GM23338 (cell line): ENCODE measurements around the gene SFI1. TPM values are rescaled to one million over a fixed set of nuclear protein-coding genes. Genes with fewer than 3 reads are reported as not detected.

ENCODE experiments used
- ATAC-seq: fragments of 200-7000 bp; cut with Tn5 transposase; 3 replicates; pipeline ENCODE4 v1.9.1; 2020
- DNase-seq: peaks from one replicate; pipeline ENCODE4 v3.0.0-alpha.2; 2015; ENCODE audit warnings: low spot score
- H2AFZ ChIP-seq: fragments of 200-600 bp; sonication (generic); 2 replicates; pipeline ENCODE4 v1.8.0; 2016; ENCODE audit warnings: antibody characterized with exemption, mild to moderate bottlenecking, moderate library complexity
- H3F3A ChIP-seq: fragments of 200-600 bp; sonication (generic); replicated peaks from 2 replicates; pipeline ENCODE4 v1.8.0; 2017; ENCODE audit warnings: antibody characterized with exemption, mixed run types, low read depth
- H3K27ac ChIP-seq: fragments of 200-600 bp; sonication (generic); 2 replicates; pipeline ENCODE4 v1.6.1; 2016; ENCODE audit warnings: low read depth
- H3K27me3 ChIP-seq: fragments of 200-600 bp; sonication (generic); 2 replicates; pipeline ENCODE4 v1.8.0; 2016; ENCODE audit warnings: mild to moderate bottlenecking, mixed run types, moderate library complexity; ENCODE audit not compliant: insufficient read depth
- H3K36me3 ChIP-seq: fragments of 200-600 bp; sonication (generic); 2 replicates; pipeline ENCODE4 v1.8.0; 2016; ENCODE audit warnings: mild to moderate bottlenecking; ENCODE audit not compliant: insufficient read depth
- H3K4me1 ChIP-seq: fragments of 200-600 bp; sonication (generic); 2 replicates; pipeline ENCODE4 v1.8.0; 2016; ENCODE audit warnings: mild to moderate bottlenecking, moderate library complexity; ENCODE audit not compliant: insufficient read depth
- H3K4me2 ChIP-seq: fragments of 200-600 bp; sonication (generic); 2 replicates; pipeline ENCODE4 v1.7.1; 2017; ENCODE audit warnings: mixed run types
- H3K4me3 ChIP-seq: fragments of 200-600 bp; sonication (generic); 2 replicates; pipeline ENCODE4 v1.6.1; 2016; ENCODE audit warnings: mixed run types
- H3K79me2 ChIP-seq: fragments of 200-600 bp; sonication (generic); replicated peaks from 2 replicates; pipeline ENCODE4 v1.8.0; 2017; ENCODE audit warnings: mild to moderate bottlenecking; ENCODE audit not compliant: insufficient read depth
- H3K9me2 ChIP-seq: fragments of 200-600 bp; sonication (generic); 2 replicates; pipeline ENCODE4 v1.8.0; 2017; ENCODE audit not compliant: insufficient read depth
- H4K20me1 ChIP-seq: fragments of 200-600 bp; sonication (generic); replicated peaks from 2 replicates; pipeline ENCODE4 v1.8.0; 2017; ENCODE audit warnings: mild to moderate bottlenecking; ENCODE audit not compliant: insufficient read depth
- H3K27ac Mint-ChIP-seq: 2 replicates; pipeline ENCODE4 v1.8.0; 2020; ENCODE audit warnings: inconsistent platforms, mild to moderate bottlenecking, moderate library complexity, mixed read lengths
- H3K27me3 Mint-ChIP-seq: 3 replicates; pipeline ENCODE4 v1.8.0; 2022; ENCODE audit warnings: low read depth, mild to moderate bottlenecking, moderate library complexity, mixed read lengths, inconsistent platforms; ENCODE audit not compliant: insufficient read depth, poor library complexity
- H3K36me3 Mint-ChIP-seq: 3 replicates; pipeline ENCODE4 v1.8.0; 2021; ENCODE audit warnings: low read depth, mild to moderate bottlenecking, inconsistent platforms, moderate library complexity, mixed read lengths
- H3K4me1 Mint-ChIP-seq: 3 replicates; pipeline ENCODE4 v1.8.0; 2020; ENCODE audit warnings: mild to moderate bottlenecking, inconsistent platforms, mixed read lengths
- H3K4me3 Mint-ChIP-seq: 3 replicates; pipeline ENCODE4 v1.8.0; 2021; ENCODE audit warnings: moderate library complexity, mild to moderate bottlenecking, inconsistent platforms, mixed read lengths
- H3K9me3 Mint-ChIP-seq: 3 replicates; pipeline ENCODE4 v1.8.0; 2020; ENCODE audit warnings: moderate library complexity, mild to moderate bottlenecking, inconsistent platforms, mixed read lengths
- CREB1 ChIP-seq: fragments of 250-450 bp; sonication (Bioruptor Pico); IDR thresholded peaks from 2 replicates; pipeline ENCODE4 v1.5.0; 2020; ENCODE audit warnings: low read depth, mild to moderate bottlenecking, moderate library complexity
- CTCF ChIP-seq, 2 experiments: fragments of 200-600 bp in 1 of 2; sonication (generic) in 1 of 2; conservative IDR thresholded peaks; 2 replicates each; pipeline versions ENCODE4 v1.5.1 to v1.6.1; 2016 to 2017; ENCODE audit warnings: antibody characterized with exemption in 2 of 2, low read depth in 2 of 2, mild to moderate bottlenecking in 2 of 2, moderate library complexity in 1 of 2
- EZH2 ChIP-seq: fragments of 200-600 bp; sonication (generic); IDR thresholded peaks from one replicate; pipeline ENCODE4 v1.8.0; 2017; ENCODE audit warnings: antibody characterized with exemption, mild to moderate bottlenecking, low read depth; ENCODE audit not compliant: unreplicated experiment
- REST ChIP-seq: IDR thresholded peaks from one replicate; pipeline ENCODE4 v1.6.1; 2018; ENCODE audit warnings: antibody characterized with exemption; ENCODE audit not compliant: unreplicated experiment
- STAT1 ChIP-seq: IDR thresholded peaks from one replicate; pipeline ENCODE4 v1.6.1; 2016; ENCODE audit warnings: antibody characterized with exemption; ENCODE audit not compliant: unreplicated experiment
- ZNF114 ChIP-seq: fragments of 250-450 bp; sonication (Bioruptor Pico); IDR thresholded peaks from 2 replicates; pipeline ENCODE4 v1.5.0; 2020; ENCODE audit warnings: mild to moderate bottlenecking, moderate library complexity
- ZNF331 ChIP-seq: fragments of 250-450 bp; sonication (Bioruptor Pico); IDR thresholded peaks from 2 replicates; pipeline ENCODE4 v1.5.0; 2020; ENCODE audit warnings: low read depth, mild to moderate bottlenecking, moderate library complexity
- ZNF462 ChIP-seq: fragments of 250-450 bp; sonication (Bioruptor Pico); IDR thresholded peaks from 2 replicates; pipeline ENCODE4 v1.5.0; 2020; ENCODE audit warnings: mild to moderate bottlenecking, moderate library complexity
- polyA plus RNA-seq: library from polyadenylated mRNA; unstranded; fragments of >200 nt; fragmentation: Nextera tagmentation; extraction: Ambion mirVana; gene quantifications from 2 replicates; pipeline ENCODE4 v1.2.1, GENCODE V29; 2016
- total RNA-seq: library from RNA; depleted of rRNA; stranded (reverse); fragments of >200 nt; shearing (Covaris generic); gene quantifications from 2 replicates; pipeline ENCODE4 v1.2.3, GENCODE V29; 2014

Gene SFI1
- total and polyA plus RNA-seq, 2 experiments from 2014 or later = 16.7 to 25.6 TPM

GRCh38 chr22:31532060-31532459 is 35.7 kb downstream of the SFI1 start (continued):
- no peak for TF ChIP-seq ZNF462
- TF ChIP-seq ZNF114 = no peak
- no peak for TF ChIP-seq CREB1 (CRISPR knock-in tag)

- 0 out of 2 replicates have a peak, but pooled peaks cover 3% of the 10 kb centered on the region for H4K20me1 ChIP-seq
- H3K27ac Mint-ChIP-seq = no peak overlapping the region; the same call in 1 of the 2 replicates
- no peak for ATAC-seq
- no peak for TF ChIP-seq ZNF114
- no peak for TF ChIP-seq STAT1
- TF ChIP-seq CTCF (conservative IDR thresholded peaks at IDR 0.05; ENCODE audit: low read depth in 2 of 2) = no peak
- no peak for TF ChIP-seq ZNF331 (CRISPR knock-in tag)
- TF ChIP-seq EZH2 = no peak
- TF ChIP-seq REST = no peak
Observed at GRCh38 chr22:31533374-31533773, 37.0 kb downstream of the SFI1 start.

More at GRCh38 chr22:31533374-31533773, 37.0 kb downstream of the SFI1 start:
- no peaks in the 10 kb centered on the region for H3K9me2 ChIP-seq
- no peaks in the 10 kb centered on the region for H3K9me3 Mint-ChIP-seq
- no peak overlapping the region for H2AFZ ChIP-seq
- H3K4me1 ChIP-seq = no peaks in the 10 kb centered on the region
- no peaks in the 10 kb centered on the region for H3K36me3 ChIP-seq
- H3K4me3 Mint-ChIP-seq = no peak overlapping the region
- no peaks in the 10 kb centered on the region for H3F3A ChIP-seq
- H3K36me3 Mint-ChIP-seq = no peaks in the 10 kb centered on the region
- DNase-seq = no peak
- H3K79me2 ChIP-seq = no peaks in the 10 kb centered on the region
- no peak overlapping the region for H3K27ac ChIP-seq
- no peaks in the 10 kb centered on the region for H3K27me3 ChIP-seq
- no peak overlapping the region for H3K4me3 ChIP-seq
- no peak overlapping the region for H3K4me2 ChIP-seq
- no peaks in the 10 kb centered on the region; the same call in 2 of the 3 replicates for H3K4me1 Mint-ChIP-seq
- H3K27me3 Mint-ChIP-seq = peaks cover 6% of the 10 kb centered on the region
